ENCODE results near the gene PAM16.
"Not testable (repeated sequence)": the region's sequence is repeated elsewhere in the genome, so short reads cannot be mapped to it uniquely, and the experiment has no call there.

Gene PAM16

GRCh38 chr16:4334724-4335495 is 16.2 kb downstream of the PAM16 start:
- TF ChIP-seq CTCF (IDR thresholded peaks at IDR 0.05; ENCODE audit: low read depth, low read length), result no peak
- no peak overlapping the region for H3K4me3 ChIP-seq (ENCODE audit: low read depth, low read length)

GRCh38 chr16:4333714-4334113 is 17.4 kb downstream of the PAM16 start:
- H3K4me3 ChIP-seq (ENCODE audit: low read depth, low read length), result not testable (repeated sequence)

- TF ChIP-seq CTCF (IDR thresholded peaks at IDR 0.05; ENCODE audit: low read depth, low read length), result no peak
- H3K4me3 ChIP-seq (ENCODE audit: low read depth, low read length), result no peak overlapping the region
Observed at GRCh38 chr16:4333308-4333638, 17.8 kb downstream of the PAM16 start.

- no peak for TF ChIP-seq CTCF (IDR thresholded peaks at IDR 0.05; ENCODE audit: low read depth, low read length)
- no peak overlapping the region for H3K4me3 ChIP-seq (ENCODE audit: low read depth, low read length)
Observed at GRCh38 chr16:4332623-4333307, 18.4 kb downstream of the PAM16 start.

GRCh38 chr16:4332083-4332482 is 19.0 kb downstream of the PAM16 start:
- no peak for TF ChIP-seq CTCF (IDR thresholded peaks at IDR 0.05; ENCODE audit: low read depth, low read length)
- H3K4me3 ChIP-seq (ENCODE audit: low read depth, low read length), result no peak overlapping the region

GRCh38 chr16:4330277-4330874 is 20.7 kb downstream of the PAM16 start:
- H3K4me3 ChIP-seq (ENCODE audit: low read depth, low read length), result no peak overlapping the region
- TF ChIP-seq CTCF (IDR thresholded peaks at IDR 0.05; ENCODE audit: low read depth, low read length), result peak; percentile 98

- peak overlapping the region; percentile 27; the same call in 1 of the 2 replicates for H3K4me3 ChIP-seq (ENCODE audit: low read depth, low read length)
- no peak for TF ChIP-seq CTCF (IDR thresholded peaks at IDR 0.05; ENCODE audit: low read depth, low read length)
Observed at GRCh38 chr16:4328782-4329775, 22.0 kb downstream of the PAM16 start.
